CD4-positive, alpha-beta T cell treated with Interleukin-17A for 4 hours (primary cell): Measurements from ENCODE around the gene SYTL3.
"Not testable (repeated sequence)": the region's sequence is repeated elsewhere in the genome, so short reads cannot be mapped to it uniquely, and the experiment has no call there.

Experiments
- DNase-seq: peaks from one replicate; pipeline ENCODE4 v3.0.0-alpha.2; 2020; ENCODE audit warnings: mixed read lengths

The SYTL3 gene

GRCh38 chr6:158622545-158623190 lies 27.2 kb upstream of the SYTL3 start:
- no peak for DNase-seq

- no peak for DNase-seq
Measured at GRCh38 chr6:158624684-158625682, 24.9 kb upstream of the SYTL3 start.

GRCh38 chr6:158625881-158626305 lies 24.0 kb upstream of the SYTL3 start:
- DNase-seq = no peak

GRCh38 chr6:158626360-158627167 lies 23.3 kb upstream of the SYTL3 start:
- no peak for DNase-seq

- no peak for DNase-seq
Measured at GRCh38 chr6:158627168-158627939, 22.5 kb upstream of the SYTL3 start.

GRCh38 chr6:158627940-158628211 lies 22.0 kb upstream of the SYTL3 start:
- no peak for DNase-seq

- DNase-seq = no peak
Measured at GRCh38 chr6:158628542-158628941, 21.3 kb upstream of the SYTL3 start.

- peak; percentile 67 for DNase-seq
Measured at GRCh38 chr6:158629367-158630221, 20.3 kb upstream of the SYTL3 start.

- DNase-seq = no peak
Measured at GRCh38 chr6:158630938-158631616, 18.8 kb upstream of the SYTL3 start.

- DNase-seq = no peak
Measured at GRCh38 chr6:158631678-158632537, 17.9 kb upstream of the SYTL3 start.

GRCh38 chr6:158632538-158633119 lies 17.2 kb upstream of the SYTL3 start:
- not testable (repeated sequence) for DNase-seq

GRCh38 chr6:158633127-158633526 lies 16.7 kb upstream of the SYTL3 start:
- no peak for DNase-seq

GRCh38 chr6:158634695-158635426 lies 15.0 kb upstream of the SYTL3 start:
- no peak for DNase-seq

GRCh38 chr6:158635427-158636073 lies 14.3 kb upstream of the SYTL3 start:
- no peak for DNase-seq

- DNase-seq = no peak
Measured at GRCh38 chr6:158636778-158637177, 13.1 kb upstream of the SYTL3 start.

- DNase-seq = no peak
Measured at GRCh38 chr6:158638324-158638854, 11.5 kb upstream of the SYTL3 start.

- no peak for DNase-seq
Measured at GRCh38 chr6:158639056-158639455, 10.8 kb upstream of the SYTL3 start.

GRCh38 chr6:158640519-158640918 lies 9.3 kb upstream of the SYTL3 start:
- DNase-seq = no peak
